Measurements from ENCODE around the gene SCART1.

The SCART1 gene

GRCh38 chr10:133458710-133459453 lies 5.1 kb downstream of the SCART1 start:
- Histone ChIP-seq H3K4me1 (ENCODE audit: control insufficient read depth in 1 of 2, insufficient read depth in 2 of 2, low read length in 2 of 2) (no peaks in the 10 kb centered on the region), H3K27me3 (ENCODE audit: low read depth, low read length) (no peaks in the 10 kb centered on the region), H3K4me3 (ENCODE audit: low read depth in 1 of 2, low read length in 2 of 2) (no peak overlapping the region), H3K27ac (ENCODE audit: low read length) (no peak overlapping the region), H3K36me3 (ENCODE audit: control insufficient read depth in 1 of 2, insufficient read depth in 2 of 2, low read length in 2 of 2) (no peaks in the 10 kb centered on the region), H3K9me3 (ENCODE audit: control insufficient read depth in 1 of 2, low read length in 2 of 2) (no peaks in the 10 kb centered on the region)

- Histone ChIP-seq H3K36me3 (ENCODE audit: control insufficient read depth in 1 of 2, insufficient read depth in 2 of 2, low read length in 2 of 2) (no peaks in the 10 kb centered on the region), H3K4me3 (ENCODE audit: low read depth in 1 of 2, low read length in 2 of 2) (no peak overlapping the region), H3K4me1 (ENCODE audit: control insufficient read depth in 1 of 2, insufficient read depth in 2 of 2, low read length in 2 of 2) (no peaks in the 10 kb centered on the region), H3K9me3 (ENCODE audit: control insufficient read depth in 1 of 2, low read length in 2 of 2) (no peaks in the 10 kb centered on the region), H3K27me3 (ENCODE audit: low read depth, low read length) (no peaks in the 10 kb centered on the region), H3K27ac (ENCODE audit: low read length) (no peak overlapping the region)
These were observed 5.9 kb downstream of the SCART1 start for GRCh38 chr10:133459454-133460207.

- no peaks in the 10 kb centered on the region for H3K9me3 ChIP-seq (ENCODE audit: control insufficient read depth in 1 of 2, low read length in 2 of 2)
- H3K27me3 ChIP-seq (ENCODE audit: low read depth, low read length) = no peaks in the 10 kb centered on the region
- no peaks in the 10 kb centered on the region for H3K4me1 ChIP-seq (ENCODE audit: control insufficient read depth in 1 of 2, insufficient read depth in 2 of 2, low read length in 2 of 2)
- H3K4me3 ChIP-seq (ENCODE audit: low read depth in 1 of 2, low read length in 2 of 2) = no peak overlapping the region
- no peaks in the 10 kb centered on the region for H3K36me3 ChIP-seq (ENCODE audit: control insufficient read depth in 1 of 2, insufficient read depth in 2 of 2, low read length in 2 of 2)
- H3K27ac ChIP-seq (ENCODE audit: low read length) = no peak overlapping the region
These were observed 6.5 kb downstream of the SCART1 start for GRCh38 chr10:133460208-133460769.

- Histone ChIP-seq H3K27ac (ENCODE audit: low read length) (no peak overlapping the region), H3K4me3 (ENCODE audit: low read depth in 1 of 2, low read length in 2 of 2) (no peak overlapping the region), H3K4me1 (ENCODE audit: control insufficient read depth in 1 of 2, insufficient read depth in 2 of 2, low read length in 2 of 2) (no peaks in the 10 kb centered on the region), H3K36me3 (ENCODE audit: control insufficient read depth in 1 of 2, insufficient read depth in 2 of 2, low read length in 2 of 2) (no peaks in the 10 kb centered on the region), H3K9me3 (ENCODE audit: control insufficient read depth in 1 of 2, low read length in 2 of 2) (no peaks in the 10 kb centered on the region), H3K27me3 (ENCODE audit: low read depth, low read length) (no peaks in the 10 kb centered on the region)
These were observed 7.3 kb downstream of the SCART1 start for GRCh38 chr10:133461027-133461426.

- Histone ChIP-seq H3K9me3 (ENCODE audit: control insufficient read depth in 1 of 2, low read length in 2 of 2) (no peaks in the 10 kb centered on the region), H3K4me3 (ENCODE audit: low read depth in 1 of 2, low read length in 2 of 2) (no peak overlapping the region), H3K27me3 (ENCODE audit: low read depth, low read length) (no peaks in the 10 kb centered on the region), H3K4me1 (ENCODE audit: control insufficient read depth in 1 of 2, insufficient read depth in 2 of 2, low read length in 2 of 2) (no peaks in the 10 kb centered on the region), H3K36me3 (ENCODE audit: control insufficient read depth in 1 of 2, insufficient read depth in 2 of 2, low read length in 2 of 2) (no peaks in the 10 kb centered on the region), H3K27ac (ENCODE audit: low read length) (no peak overlapping the region)
These were observed 8.1 kb downstream of the SCART1 start for GRCh38 chr10:133461841-133462240.

GRCh38 chr10:133462512-133463305 lies 9.0 kb downstream of the SCART1 start:
- Histone ChIP-seq H3K9me3 (ENCODE audit: control insufficient read depth in 1 of 2, low read length in 2 of 2) (peaks cover 0 to 3% of the 10 kb centered on the region in 2 donors), H3K4me1 (ENCODE audit: control insufficient read depth in 1 of 2, insufficient read depth in 2 of 2, low read length in 2 of 2) (no peaks in the 10 kb centered on the region), H3K27ac (ENCODE audit: low read length) (no peak overlapping the region), H3K27me3 (ENCODE audit: low read depth, low read length) (no peaks in the 10 kb centered on the region), H3K36me3 (ENCODE audit: control insufficient read depth in 1 of 2, insufficient read depth in 2 of 2, low read length in 2 of 2) (peaks cover 0 to 4% of the 10 kb centered on the region in 2 donors), H3K4me3 (ENCODE audit: low read depth in 1 of 2, low read length in 2 of 2) (no peak overlapping the region)

- Histone ChIP-seq H3K27me3 (ENCODE audit: low read depth, low read length) (no peaks in the 10 kb centered on the region), H3K9me3 (ENCODE audit: control insufficient read depth in 1 of 2, low read length in 2 of 2) (peaks cover 0 to 3% of the 10 kb centered on the region in 2 donors), H3K36me3 (ENCODE audit: control insufficient read depth in 1 of 2, insufficient read depth in 2 of 2, low read length in 2 of 2) (peaks cover 0 to 11% of the 10 kb centered on the region in 2 donors), H3K27ac (ENCODE audit: low read length) (no peak overlapping the region), H3K4me3 (ENCODE audit: low read depth in 1 of 2, low read length in 2 of 2) (no peak overlapping the region), H3K4me1 (ENCODE audit: control insufficient read depth in 1 of 2, insufficient read depth in 2 of 2, low read length in 2 of 2) (no peaks in the 10 kb centered on the region)
These were observed 10.9 kb downstream of the SCART1 start for GRCh38 chr10:133464582-133465031.

GRCh38 chr10:133465191-133465949 lies 11.6 kb downstream of the SCART1 start:
- no peak overlapping the region for H3K4me3 ChIP-seq (ENCODE audit: low read depth in 1 of 2, low read length in 2 of 2)
- no peaks in the 10 kb centered on the region for H3K27me3 ChIP-seq (ENCODE audit: low read depth, low read length)
- H3K27ac ChIP-seq (ENCODE audit: low read length) = no peak overlapping the region
- peaks cover 0 to 3% of the 10 kb centered on the region in 2 donors for H3K9me3 ChIP-seq (ENCODE audit: control insufficient read depth in 1 of 2, low read length in 2 of 2)
- H3K4me1 ChIP-seq (ENCODE audit: control insufficient read depth in 1 of 2, insufficient read depth in 2 of 2, low read length in 2 of 2) = no peaks in the 10 kb centered on the region
- H3K36me3 ChIP-seq (ENCODE audit: control insufficient read depth in 1 of 2, insufficient read depth in 2 of 2, low read length in 2 of 2) = peaks cover 0 to 11% of the 10 kb centered on the region in 2 donors

GRCh38 chr10:133465950-133466474 lies 12.3 kb downstream of the SCART1 start:
- Histone ChIP-seq H3K36me3 (ENCODE audit: control insufficient read depth in 1 of 2, insufficient read depth in 2 of 2, low read length in 2 of 2) (peaks cover 0 to 11% of the 10 kb centered on the region in 2 donors), H3K4me3 (ENCODE audit: low read depth in 1 of 2, low read length in 2 of 2) (no peak overlapping the region)

GRCh38 chr10:133466683-133467275 lies 13.0 kb downstream of the SCART1 start:
- peaks cover 0 to 11% of the 10 kb centered on the region in 2 donors for H3K36me3 ChIP-seq (ENCODE audit: control insufficient read depth in 1 of 2, insufficient read depth in 2 of 2, low read length in 2 of 2)
- H3K4me1 ChIP-seq (ENCODE audit: control insufficient read depth in 1 of 2, insufficient read depth in 2 of 2, low read length in 2 of 2) = no peaks in the 10 kb centered on the region
- H3K27me3 ChIP-seq (ENCODE audit: low read depth, low read length) = no peaks in the 10 kb centered on the region
- H3K27ac ChIP-seq (ENCODE audit: low read length) = no peak overlapping the region
- H3K4me3 ChIP-seq (ENCODE audit: low read depth in 1 of 2, low read length in 2 of 2) = no peak overlapping the region
- H3K9me3 ChIP-seq (ENCODE audit: control insufficient read depth in 1 of 2, low read length in 2 of 2) = peaks cover 0 to 3% of the 10 kb centered on the region in 2 donors

More at GRCh38 chr10:133465950-133466474, 12.3 kb downstream of the SCART1 start:
- Histone ChIP-seq H3K4me1 (ENCODE audit: control insufficient read depth in 1 of 2, insufficient read depth in 2 of 2, low read length in 2 of 2) (no peaks in the 10 kb centered on the region), H3K9me3 (ENCODE audit: control insufficient read depth in 1 of 2, low read length in 2 of 2) (peaks cover 0 to 3% of the 10 kb centered on the region in 2 donors), H3K27me3 (ENCODE audit: low read depth, low read length) (no peaks in the 10 kb centered on the region), H3K27ac (ENCODE audit: low read length) (no peak overlapping the region)

Data from muscle layer of duodenum (tissue), 2 donors.